Type B pancreatic cell (in vitro differentiated cells): Measurements from ENCODE around the gene SNAP25. TPM values are rescaled to one million over a fixed set of nuclear protein-coding genes. Genes with fewer than 3 reads are reported as not detected.

Experiments used
- DNase-seq: peaks from one replicate; pipeline ENCODE4 v3.0.0; 2021; ENCODE audit warnings: mixed read lengths; ENCODE audit not compliant: unreplicated experiment; ENCODE audit errors: extremely low spot score
- H3K27ac Mint-ChIP-seq: 2 replicates; pipeline ENCODE4 v1.8.0; 2021; ENCODE audit warnings: mild to moderate bottlenecking, mixed read lengths
- H3K27me3 Mint-ChIP-seq: 2 replicates; pipeline ENCODE4 v1.8.0; 2021; ENCODE audit warnings: mixed read lengths
- H3K36me3 Mint-ChIP-seq: 2 replicates; pipeline ENCODE4 v1.8.0; 2021; ENCODE audit warnings: mixed read lengths
- H3K4me1 Mint-ChIP-seq: one replicate; pipeline ENCODE4 v1.8.0; 2021; ENCODE audit warnings: mixed read lengths; ENCODE audit not compliant: unreplicated experiment
- H3K4me3 Mint-ChIP-seq: 2 replicates; pipeline ENCODE4 v1.8.0; 2021; ENCODE audit warnings: mild to moderate bottlenecking, mixed read lengths
- H3K9me3 Mint-ChIP-seq: 2 replicates; pipeline ENCODE4 v1.8.0; 2021; ENCODE audit warnings: mixed read lengths
- total RNA-seq: library from RNA; stranded (reverse); gene quantifications from 2 replicates; pipeline ENCODE4 v1.2.1, GENCODE V29; 2021; ENCODE audit warnings: low replicate concordance
- TF ChIP-seq, protein P1 (sequence below): fragments of 200-600 bp; sonication (generic); conservative IDR thresholded peaks from 2 replicates; pipeline ENCODE4 v1.5.0; 2021; ENCODE audit warnings: antibody characterized with exemption, mild to moderate bottlenecking

SNAP25 gene
- total RNA-seq, 1 donor from 2014 or later: 12.5 TPM

DNA sequence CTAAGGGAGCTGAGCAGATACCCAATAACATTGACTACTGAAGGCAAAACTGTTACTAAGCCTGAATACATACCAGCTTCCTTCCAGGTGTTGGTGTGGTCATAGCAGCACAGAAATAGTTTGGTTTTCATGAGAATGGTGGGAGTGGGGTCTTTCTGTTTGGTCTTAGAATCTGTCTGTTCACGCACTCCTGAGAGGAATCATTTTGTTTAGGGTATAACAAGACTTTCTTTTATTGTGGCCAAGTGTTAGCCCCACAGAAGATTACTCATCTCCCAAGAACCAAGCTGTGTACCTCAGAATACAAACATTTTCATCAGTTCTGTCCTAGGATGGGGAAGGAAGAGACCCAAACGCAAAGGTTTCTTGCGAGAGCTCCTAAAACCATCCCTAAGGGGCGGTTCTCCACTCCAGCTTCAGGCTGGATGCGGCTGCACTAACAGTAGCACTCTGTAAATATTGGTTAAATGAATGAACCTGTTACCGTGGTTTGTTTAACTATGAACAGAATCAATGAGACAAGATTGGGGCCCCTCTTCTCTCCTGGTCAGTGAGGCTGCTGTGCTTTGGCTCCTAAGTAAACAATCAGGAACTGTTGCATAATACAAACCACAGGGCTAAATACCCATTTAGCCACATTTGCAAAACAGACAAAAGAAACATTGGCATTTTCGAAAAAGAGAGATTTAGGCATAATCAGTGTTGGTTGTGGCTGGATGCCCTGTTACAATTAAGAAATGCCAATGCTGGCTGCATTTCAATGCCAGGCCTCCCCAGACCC is 44.9 kb downstream of the SNAP25 start:
- H3K9me3 Mint-ChIP-seq: no peaks in the 10 kb centered on the region
- H3K4me1 Mint-ChIP-seq: peaks cover 3% of the 10 kb centered on the region
- H3K36me3 Mint-ChIP-seq: no peaks in the 10 kb centered on the region
- DNase-seq: no peak
- peaks cover 5% of the 10 kb centered on the region for H3K27me3 Mint-ChIP-seq
- H3K4me3 Mint-ChIP-seq: no peak overlapping the region
- no peak overlapping the region for H3K27ac Mint-ChIP-seq
- TF ChIP-seq, protein P1, sequence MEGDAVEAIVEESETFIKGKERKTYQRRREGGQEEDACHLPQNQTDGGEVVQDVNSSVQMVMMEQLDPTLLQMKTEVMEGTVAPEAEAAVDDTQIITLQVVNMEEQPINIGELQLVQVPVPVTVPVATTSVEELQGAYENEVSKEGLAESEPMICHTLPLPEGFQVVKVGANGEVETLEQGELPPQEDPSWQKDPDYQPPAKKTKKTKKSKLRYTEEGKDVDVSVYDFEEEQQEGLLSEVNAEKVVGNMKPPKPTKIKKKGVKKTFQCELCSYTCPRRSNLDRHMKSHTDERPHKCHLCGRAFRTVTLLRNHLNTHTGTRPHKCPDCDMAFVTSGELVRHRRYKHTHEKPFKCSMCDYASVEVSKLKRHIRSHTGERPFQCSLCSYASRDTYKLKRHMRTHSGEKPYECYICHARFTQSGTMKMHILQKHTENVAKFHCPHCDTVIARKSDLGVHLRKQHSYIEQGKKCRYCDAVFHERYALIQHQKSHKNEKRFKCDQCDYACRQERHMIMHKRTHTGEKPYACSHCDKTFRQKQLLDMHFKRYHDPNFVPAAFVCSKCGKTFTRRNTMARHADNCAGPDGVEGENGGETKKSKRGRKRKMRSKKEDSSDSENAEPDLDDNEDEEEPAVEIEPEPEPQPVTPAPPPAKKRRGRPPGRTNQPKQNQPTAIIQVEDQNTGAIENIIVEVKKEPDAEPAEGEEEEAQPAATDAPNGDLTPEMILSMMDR: no peak

DNA sequence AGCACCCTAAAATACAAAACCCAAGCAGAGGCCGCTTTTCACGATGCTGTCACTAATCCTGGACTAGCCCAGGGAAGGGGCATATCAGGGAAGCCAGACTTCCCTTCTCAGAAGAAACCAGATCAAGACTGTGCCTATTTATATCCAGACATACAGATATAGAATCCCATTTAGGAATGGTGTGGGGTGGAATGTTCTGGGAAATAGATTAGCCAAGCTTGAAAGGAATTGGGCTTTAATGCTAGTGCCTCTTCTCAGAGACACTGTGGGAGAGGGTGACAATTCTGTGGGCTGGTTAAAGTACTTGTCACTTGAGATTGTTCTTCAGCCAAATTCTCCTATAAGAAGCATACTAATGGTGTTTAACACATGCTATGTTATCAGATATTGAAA is 45.5 kb downstream of the SNAP25 start:
- Mint-ChIP-seq H3K27ac (no peak overlapping the region), H3K4me3 (no peak overlapping the region), H3K36me3 (no peaks in the 10 kb centered on the region), H3K4me1 (peaks cover 4% of the 10 kb centered on the region), H3K9me3 (no peaks in the 10 kb centered on the region), H3K27me3 (peaks cover 5% of the 10 kb centered on the region)
- no peak for DNase-seq
- TF ChIP-seq, protein P1: no peak

DNA sequence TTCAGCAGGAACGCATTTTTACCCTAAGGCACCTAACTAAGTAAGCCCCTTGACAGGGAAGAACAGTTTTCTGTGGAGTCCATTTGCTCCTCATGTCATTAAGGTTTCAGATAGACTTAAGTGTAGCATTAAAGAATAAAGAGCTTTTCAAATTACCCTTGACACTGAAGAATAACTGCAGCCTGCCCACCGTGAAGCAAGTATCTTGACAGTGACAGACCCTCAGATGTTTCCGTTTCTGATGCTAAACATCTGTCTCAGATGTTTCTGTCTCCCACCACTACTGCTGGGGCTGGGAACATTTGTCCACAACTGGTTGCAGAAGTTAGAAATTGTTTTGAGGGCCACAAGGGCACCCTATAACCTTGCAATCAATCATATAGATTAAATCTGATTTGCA is 50.0 kb downstream of the SNAP25 start:
- peaks cover 12% of the 10 kb centered on the region for H3K4me1 Mint-ChIP-seq
- no peak for DNase-seq
- TF ChIP-seq, protein P1: no peak
- H3K27ac Mint-ChIP-seq: no peak overlapping the region
- no peaks in the 10 kb centered on the region for H3K36me3 Mint-ChIP-seq
- H3K9me3 Mint-ChIP-seq: no peaks in the 10 kb centered on the region
- H3K4me3 Mint-ChIP-seq: no peak overlapping the region
- H3K27me3 Mint-ChIP-seq: peaks cover 3% of the 10 kb centered on the region

DNA sequence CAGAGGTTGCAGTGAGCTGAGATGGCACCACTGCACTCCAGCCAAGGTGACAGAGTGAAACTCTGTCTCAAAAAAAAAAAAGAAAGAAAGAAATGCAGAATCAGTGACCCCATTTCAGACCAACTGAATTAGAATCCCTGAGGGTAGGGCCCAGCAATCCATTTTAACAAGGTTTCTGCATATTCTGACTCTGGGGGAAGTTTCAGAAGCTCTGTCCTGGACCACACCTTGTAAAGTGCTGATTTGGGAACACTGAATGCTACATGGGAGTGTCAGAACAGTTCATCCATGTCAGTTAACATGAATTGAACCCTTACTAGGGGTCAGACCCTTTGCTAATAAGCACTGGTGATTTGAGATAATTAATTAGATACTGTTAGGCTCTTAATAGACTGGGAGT is 52.0 kb downstream of the SNAP25 start:
- H3K36me3 Mint-ChIP-seq: no peaks in the 10 kb centered on the region
- H3K27ac Mint-ChIP-seq: no peak overlapping the region

DNA sequence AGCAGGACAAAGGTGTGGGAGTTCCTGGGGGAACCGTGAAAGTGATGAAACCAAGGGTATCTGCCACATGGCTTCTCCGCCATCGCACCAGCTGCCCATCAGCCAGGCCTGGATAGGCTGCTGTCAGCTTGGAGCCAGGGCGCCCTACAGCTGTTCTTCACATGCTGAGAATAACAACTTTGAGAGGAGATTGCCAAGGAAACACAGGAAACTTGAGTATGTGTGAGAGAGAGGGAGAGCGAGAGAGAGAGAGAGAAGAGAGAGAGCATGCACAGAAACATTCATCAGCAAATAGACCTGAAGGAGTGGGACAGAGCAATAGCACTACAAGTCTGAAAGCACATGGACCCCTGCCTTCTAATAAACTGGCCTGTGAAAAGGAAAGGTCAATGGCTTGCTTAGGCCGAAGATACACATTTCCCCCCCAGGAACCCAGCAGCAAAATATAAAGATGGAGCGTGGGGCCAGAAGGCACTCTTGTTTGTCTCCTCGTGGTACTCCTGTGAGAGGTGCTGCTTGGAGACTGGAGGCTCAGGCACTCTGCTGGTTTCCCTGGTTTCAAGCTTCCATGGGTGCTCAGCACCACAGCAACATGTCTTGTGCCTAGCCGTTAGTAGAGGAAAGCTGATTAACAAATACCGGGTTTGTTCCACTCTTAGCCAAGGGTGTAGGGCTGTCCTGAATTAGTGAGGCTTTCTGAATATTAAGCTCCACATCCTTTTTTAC is 53.0 kb downstream of the SNAP25 start:
- no peak for DNase-seq
- Mint-ChIP-seq H3K27ac (no peak overlapping the region), H3K27me3 (peaks cover 3% of the 10 kb centered on the region), H3K36me3 (no peaks in the 10 kb centered on the region), H3K4me3 (no peak overlapping the region), H3K4me1 (peaks cover 12% of the 10 kb centered on the region), H3K9me3 (no peaks in the 10 kb centered on the region)
- TF ChIP-seq, protein P1: no peak

More for the DNA sequence above, 52.0 kb downstream of the SNAP25 start:
- Mint-ChIP-seq H3K9me3 (no peaks in the 10 kb centered on the region), H3K4me1 (peaks cover 12% of the 10 kb centered on the region), H3K4me3 (no peak overlapping the region), H3K27me3 (peaks cover 3% of the 10 kb centered on the region)
- no peak for DNase-seq
- TF ChIP-seq, protein P1: no peak
